OCI-LY1 (cell line): ENCODE data around the gene BCO2.

Source experiments
- CTCF ChIP-seq: fragments of 200-600 bp; sonication (generic), shearing (Covaris generic); IDR thresholded peaks from 2 replicates; pipeline ENCODE4 v1.5.1; 2017; ENCODE audit warnings: mild to moderate bottlenecking, antibody characterized with exemption, low read length, moderate library complexity, mixed read lengths
- EZH2 ChIP-seq: fragments of 200-600 bp; sonication (generic), shearing (Covaris generic); IDR thresholded peaks from 2 replicates; pipeline ENCODE4 v1.8.0; 2017; ENCODE audit warnings: borderline replicate concordance, mixed run types, mild to moderate bottlenecking, antibody characterized with exemption, low read length, moderate library complexity, mixed read lengths

GRCh38 chr11:112222303-112222702, 47.0 kb downstream of the BCO2 start:
- TF ChIP-seq CTCF (no peak), EZH2 (no peak)
